Gastroesophageal sphincter (tissue), 4 donors: Measurements from ENCODE around the gene DTNBP1. TPM values are rescaled to one million over a fixed set of nuclear protein-coding genes. Genes with fewer than 3 reads are reported as not detected.
A peak's percentile ranks its signal among the peaks of the same experiment; 100 is the strongest.

Experiments used
- ATAC-seq: fragments of 150-250 bp; one replicate; pipeline ENCODE4 v1.9.1; 2016; ENCODE audit warnings: mild to moderate bottlenecking, moderate library complexity
- H3K27ac ChIP-seq, 4 donors: fragments of 200-600 bp; sonication (generic) in 3 of 4; 1 replicate in 3 of 4; 2 replicates in 1 of 4; pipeline ENCODE4 v1.5.1; 2016 to 2019
- H3K27me3 ChIP-seq: fragments of 200-600 bp; sonication (generic); one replicate; pipeline ENCODE4 v1.5.1; 2019
- H3K36me3 ChIP-seq, 2 donors: fragments of 200-600 bp; sonication (generic); one replicate each; pipeline ENCODE4 v1.5.1; 2019; ENCODE audit warnings: control low read depth in 1 of 2
- H3K4me1 ChIP-seq, 3 donors: fragments of 200-600 bp; sonication (generic); 1 replicate in 2 of 3; 2 replicates in 1 of 3; pipeline ENCODE4 v1.5.1; 2016 to 2019; ENCODE audit warnings: control low read depth in 2 of 3
- H3K4me3 ChIP-seq, 2 donors: fragments of 200-600 bp; sonication (generic); one replicate each; pipeline ENCODE4 v1.5.1; 2019; ENCODE audit warnings: mild to moderate bottlenecking in 1 of 2, moderate library complexity in 1 of 2
- H3K9me3 ChIP-seq, 3 donors: fragments of 200-600 bp; sonication (generic); one replicate each; pipeline ENCODE4 v1.5.1; 2017 to 2019; ENCODE audit warnings: control low read depth in 2 of 3
- EP300 ChIP-seq: sonication (generic); formaldehyde crosslinking; IDR thresholded peaks from one replicate; pipeline ENCODE4 v1.6.1; 2017; ENCODE audit warnings: antibody characterized with exemption, mild to moderate bottlenecking
- POLR2A ChIP-seq, 2 donors: fragments of 450-650 bp; IDR thresholded peaks; one replicate each; pipeline ENCODE4 v1.6.1; 2017; ENCODE audit warnings: antibody characterized with exemption in 2 of 2, mild to moderate bottlenecking in 2 of 2, moderate library complexity in 1 of 2
- POLR2AphosphoS5 ChIP-seq: sonication (generic); formaldehyde crosslinking; IDR thresholded peaks from one replicate; pipeline ENCODE4 v1.6.1; 2017; ENCODE audit warnings: antibody characterized with exemption
- WGBS, 2 donors: methylation state at CpG; one replicate each; pipeline ENCODE4 v1.1.5; 2018; ENCODE audit warnings: low coverage in 1 of 2; 5-methylcytosine and 5-hydroxymethylcytosine counted together
- total RNA-seq, 4 donors: library from RNA; depleted of rRNA; stranded (reverse); fragments of >200 nt; gene quantifications; one replicate each; pipeline ENCODE4 v1.1.0, GENCODE V29; 2016
- TF ChIP-seq, protein P1 (sequence below), 4 experiments: fragments of 200-600 bp in 2 of 4; fragments of 450-650 bp in 2 of 4; sonication (generic) in 1 of 4; IDR thresholded peaks; one replicate each; pipeline ENCODE4 v1.5.1; 2017 to 2019; ENCODE audit warnings: antibody characterized with exemption in 4 of 4, mild to moderate bottlenecking in 2 of 4, moderate library complexity in 2 of 4

Gene DTNBP1
- total RNA-seq, 4 donors from 2014 or later, result 14.4 to 20.2 (median 16.9) TPM

DNA sequence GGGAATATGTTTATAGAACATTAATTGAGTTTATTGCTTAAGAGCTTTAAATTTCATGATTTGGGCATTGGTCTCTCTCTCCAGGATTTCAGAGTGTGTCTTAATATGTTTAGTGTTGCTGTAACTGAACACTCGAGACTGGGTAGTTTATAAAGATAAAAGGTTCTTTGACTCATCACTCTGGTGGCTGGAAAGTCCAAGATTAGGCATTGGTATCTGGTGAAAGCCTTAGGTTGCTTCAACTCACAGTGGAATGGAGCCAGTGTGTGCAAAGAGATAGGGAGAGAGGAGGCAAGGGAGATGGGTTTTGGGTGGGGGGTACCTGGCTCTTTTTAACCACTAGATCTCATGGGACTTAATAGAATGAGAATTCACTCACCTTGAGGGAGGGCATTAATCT lies 35.6 kb upstream of the DTNBP1 start:
- Histone ChIP-seq H3K27ac (no peak overlapping the region), H3K4me3 (no peak overlapping the region), H3K27me3 (no peaks in the 10 kb centered on the region), H3K9me3 (no peaks in the 10 kb centered on the region), H3K4me1 (no peaks in the 10 kb centered on the region), H3K36me3 (no peaks in the 10 kb centered on the region)
- WGBS, 2 donors, result 67 to 100% methylated on average over 1 of the region's 1 CpG
- ATAC-seq, result no peak
- TF ChIP-seq POLR2AphosphoS5 (no peak), EP300 (no peak), POLR2A (IDR thresholded peaks at IDR 0.05) (no peak)
- TF ChIP-seq, protein P1, sequence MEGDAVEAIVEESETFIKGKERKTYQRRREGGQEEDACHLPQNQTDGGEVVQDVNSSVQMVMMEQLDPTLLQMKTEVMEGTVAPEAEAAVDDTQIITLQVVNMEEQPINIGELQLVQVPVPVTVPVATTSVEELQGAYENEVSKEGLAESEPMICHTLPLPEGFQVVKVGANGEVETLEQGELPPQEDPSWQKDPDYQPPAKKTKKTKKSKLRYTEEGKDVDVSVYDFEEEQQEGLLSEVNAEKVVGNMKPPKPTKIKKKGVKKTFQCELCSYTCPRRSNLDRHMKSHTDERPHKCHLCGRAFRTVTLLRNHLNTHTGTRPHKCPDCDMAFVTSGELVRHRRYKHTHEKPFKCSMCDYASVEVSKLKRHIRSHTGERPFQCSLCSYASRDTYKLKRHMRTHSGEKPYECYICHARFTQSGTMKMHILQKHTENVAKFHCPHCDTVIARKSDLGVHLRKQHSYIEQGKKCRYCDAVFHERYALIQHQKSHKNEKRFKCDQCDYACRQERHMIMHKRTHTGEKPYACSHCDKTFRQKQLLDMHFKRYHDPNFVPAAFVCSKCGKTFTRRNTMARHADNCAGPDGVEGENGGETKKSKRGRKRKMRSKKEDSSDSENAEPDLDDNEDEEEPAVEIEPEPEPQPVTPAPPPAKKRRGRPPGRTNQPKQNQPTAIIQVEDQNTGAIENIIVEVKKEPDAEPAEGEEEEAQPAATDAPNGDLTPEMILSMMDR (IDR thresholded peaks at IDR 0.05), result no peak

DNA sequence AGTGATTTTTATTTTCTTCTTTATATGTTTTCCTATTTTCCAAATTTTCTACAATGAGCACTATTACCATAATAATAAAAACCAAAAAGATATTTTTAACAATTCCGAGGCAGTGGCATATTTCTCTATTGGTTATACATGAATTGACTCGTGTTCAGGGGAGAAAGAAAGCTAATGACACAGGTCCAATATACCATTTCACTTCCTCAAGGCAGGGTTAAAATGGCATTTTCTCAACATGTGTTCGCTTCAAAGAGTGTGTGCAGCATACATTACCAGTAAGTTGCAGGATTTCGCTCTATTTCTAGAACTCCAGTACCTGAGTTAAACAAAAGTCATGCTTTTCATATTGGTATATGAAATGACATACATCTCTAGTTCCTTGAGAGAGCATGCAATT lies 35.1 kb upstream of the DTNBP1 start:
- Histone ChIP-seq H3K36me3 (no peaks in the 10 kb centered on the region), H3K4me3 (no peak overlapping the region), H3K4me1 (no peaks in the 10 kb centered on the region), H3K9me3 (no peaks in the 10 kb centered on the region), H3K27me3 (no peaks in the 10 kb centered on the region), H3K27ac (no peak overlapping the region)
- TF ChIP-seq, protein P1 (IDR thresholded peaks at IDR 0.05), result no peak
- TF ChIP-seq EP300, result no peak
- no peak for TF ChIP-seq POLR2A (IDR thresholded peaks at IDR 0.05)
- TF ChIP-seq POLR2AphosphoS5, result no peak
- WGBS, 2 donors, result 86 to 90% methylated on average over 4 of the region's 4 CpGs
- no peak for ATAC-seq

DNA sequence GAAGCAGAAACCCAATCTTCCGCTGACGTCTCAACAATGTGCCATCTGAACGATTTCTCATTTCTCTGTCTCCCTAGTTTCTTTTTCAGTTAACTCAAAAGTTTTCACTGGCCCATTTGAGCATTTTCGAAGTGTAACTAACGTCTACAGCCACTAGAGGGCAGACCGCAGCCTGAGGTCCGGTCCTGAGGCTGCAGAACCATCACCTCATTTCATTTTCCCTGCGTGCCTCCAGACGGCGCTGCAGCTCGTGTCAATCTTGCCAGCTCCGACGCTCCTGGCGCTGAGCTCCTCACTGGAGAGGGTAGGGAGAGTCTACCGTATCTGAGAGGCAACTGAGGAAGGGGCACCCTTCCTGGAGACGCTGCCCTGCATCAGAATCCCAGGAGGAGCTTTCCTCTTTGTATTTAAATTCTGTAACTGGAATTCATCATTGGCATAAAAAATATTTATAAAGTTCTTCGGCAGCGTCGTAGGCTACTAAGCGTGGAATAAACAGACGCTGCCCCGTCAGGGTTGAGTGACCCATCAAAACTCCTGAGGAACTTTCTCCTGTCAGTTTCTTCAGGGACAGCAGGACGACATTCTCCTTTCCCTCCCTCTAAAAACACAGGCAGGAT lies 28.5 kb upstream of the DTNBP1 start:
- peaks cover 0 to 12% (median 0%) of the 10 kb centered on the region in 3 donors for H3K4me1 ChIP-seq
- H3K9me3 ChIP-seq, result no peaks in the 10 kb centered on the region
- H3K36me3 ChIP-seq, result no peaks in the 10 kb centered on the region
- no peak overlapping the region for H3K27ac ChIP-seq
- peak; percentile 93 for ATAC-seq
- 4 to 8% methylated on average over 9 to 16 of the region's 23 CpGs for WGBS, 2 donors
- H3K27me3 ChIP-seq, result no peaks in the 10 kb centered on the region
- TF ChIP-seq, protein P1 (IDR thresholded peaks at IDR 0.05), result peak; percentile 90 to 100 (median 99)
- TF ChIP-seq POLR2A (IDR thresholded peaks at IDR 0.05), result no peak
- TF ChIP-seq POLR2AphosphoS5, result peak; percentile 76
- peak overlapping the region; percentile 8 to 32 for H3K4me3 ChIP-seq

DNA sequence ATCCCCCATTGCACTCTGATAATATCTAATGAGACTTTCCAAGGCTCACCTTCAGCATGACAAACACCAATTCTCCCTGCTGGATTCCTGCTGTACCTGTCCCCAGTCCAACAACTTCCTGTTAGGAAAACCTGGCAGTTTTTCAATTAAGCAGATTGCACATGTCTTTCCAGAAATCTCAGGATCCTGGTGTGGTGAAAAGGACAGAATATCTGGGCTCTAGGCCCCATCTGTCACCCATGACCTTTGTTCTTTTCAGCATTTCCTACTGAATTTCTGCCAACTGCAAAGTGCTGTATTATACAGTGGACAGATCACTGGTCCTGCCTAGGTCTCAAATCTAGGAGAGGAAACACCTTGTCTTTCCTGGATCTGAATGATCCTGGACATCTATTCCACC lies 27.7 kb upstream of the DTNBP1 start:
- Histone ChIP-seq H3K9me3 (no peaks in the 10 kb centered on the region), H3K27ac (no peak overlapping the region), H3K36me3 (no peaks in the 10 kb centered on the region), H3K4me1 (peaks cover 0 to 12% (median 0%) of the 10 kb centered on the region in 3 donors), H3K27me3 (no peaks in the 10 kb centered on the region), H3K4me3 (no peak overlapping the region)
- TF ChIP-seq EP300, result no peak
- no peak for TF ChIP-seq POLR2A (IDR thresholded peaks at IDR 0.05)
- peak; percentile 9 for TF ChIP-seq POLR2AphosphoS5
- peak; percentile 5 for ATAC-seq

DNA sequence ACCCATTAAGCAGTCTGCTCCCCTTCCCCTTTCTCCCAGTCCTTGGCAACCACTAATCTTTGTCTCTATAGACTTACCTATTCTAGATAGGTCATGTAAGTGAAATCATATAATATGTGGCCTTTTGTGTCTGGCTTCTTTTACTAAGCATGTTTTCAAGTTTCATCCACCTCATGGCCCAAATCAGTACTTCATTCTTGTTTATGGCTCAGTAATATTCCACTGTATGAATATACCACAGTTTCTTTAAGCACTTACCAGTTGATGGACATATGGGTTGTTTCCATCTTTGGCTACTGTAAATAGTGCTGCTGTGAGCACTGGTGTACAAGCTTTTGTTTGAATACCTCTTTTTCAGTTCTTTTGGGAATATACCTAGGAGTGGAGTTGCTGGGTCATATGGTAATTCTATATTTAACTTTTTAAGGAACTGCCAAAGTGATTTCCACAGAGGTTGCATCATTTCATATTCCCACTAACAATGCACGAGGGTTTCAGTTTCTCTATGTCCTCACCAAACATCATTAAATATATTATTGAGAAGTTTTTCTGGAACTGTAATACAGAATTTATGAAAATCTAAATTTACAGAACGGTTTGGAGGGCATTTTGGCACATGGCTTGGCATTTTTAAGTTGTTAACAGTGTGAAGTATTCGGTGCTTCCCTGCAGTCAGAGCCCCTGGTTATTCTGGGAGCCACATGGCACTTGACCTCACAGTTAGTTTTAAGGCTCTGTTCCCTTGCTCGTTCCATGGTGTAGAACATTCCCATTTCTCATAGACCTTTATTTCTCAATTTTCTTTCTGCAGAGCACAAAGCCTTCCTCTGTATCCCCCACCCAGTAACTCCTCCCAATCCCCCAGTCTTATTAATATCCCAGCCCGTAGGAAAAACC lies 27.0 kb upstream of the DTNBP1 start:
- no peak for ATAC-seq
- Histone ChIP-seq H3K36me3 (no peaks in the 10 kb centered on the region), H3K9me3 (no peaks in the 10 kb centered on the region), H3K27ac (no peak overlapping the region), H3K4me3 (no peak overlapping the region), H3K27me3 (no peaks in the 10 kb centered on the region), H3K4me1 (peaks cover 0 to 12% (median 0%) of the 10 kb centered on the region in 3 donors)
- 57 to 63% methylated on average over 5 of the region's 5 CpGs for WGBS, 2 donors
- TF ChIP-seq EP300 (no peak), POLR2A (IDR thresholded peaks at IDR 0.05) (no peak), POLR2AphosphoS5 (no peak)
- TF ChIP-seq, protein P1 (IDR thresholded peaks at IDR 0.05), result no peak
